Fibroblast of skin of right biceps (primary cell): Measurements from ENCODE around the gene GPR132.
"Not testable (repeated sequence)": the region's sequence is repeated elsewhere in the genome, so short reads cannot be mapped to it uniquely, and the experiment has no call there.

Experiments
- DNase-seq: peaks from one replicate; pipeline ENCODE4 v3.0.0-alpha.2; 2013

The GPR132 gene

GRCh38 chr14:105090493-105091053 lies 25.3 kb upstream of the GPR132 start:
- DNase-seq: peak; percentile 70

- no peak for DNase-seq
Observed at GRCh38 chr14:105089746-105090492, 24.7 kb upstream of the GPR132 start.

DNA sequence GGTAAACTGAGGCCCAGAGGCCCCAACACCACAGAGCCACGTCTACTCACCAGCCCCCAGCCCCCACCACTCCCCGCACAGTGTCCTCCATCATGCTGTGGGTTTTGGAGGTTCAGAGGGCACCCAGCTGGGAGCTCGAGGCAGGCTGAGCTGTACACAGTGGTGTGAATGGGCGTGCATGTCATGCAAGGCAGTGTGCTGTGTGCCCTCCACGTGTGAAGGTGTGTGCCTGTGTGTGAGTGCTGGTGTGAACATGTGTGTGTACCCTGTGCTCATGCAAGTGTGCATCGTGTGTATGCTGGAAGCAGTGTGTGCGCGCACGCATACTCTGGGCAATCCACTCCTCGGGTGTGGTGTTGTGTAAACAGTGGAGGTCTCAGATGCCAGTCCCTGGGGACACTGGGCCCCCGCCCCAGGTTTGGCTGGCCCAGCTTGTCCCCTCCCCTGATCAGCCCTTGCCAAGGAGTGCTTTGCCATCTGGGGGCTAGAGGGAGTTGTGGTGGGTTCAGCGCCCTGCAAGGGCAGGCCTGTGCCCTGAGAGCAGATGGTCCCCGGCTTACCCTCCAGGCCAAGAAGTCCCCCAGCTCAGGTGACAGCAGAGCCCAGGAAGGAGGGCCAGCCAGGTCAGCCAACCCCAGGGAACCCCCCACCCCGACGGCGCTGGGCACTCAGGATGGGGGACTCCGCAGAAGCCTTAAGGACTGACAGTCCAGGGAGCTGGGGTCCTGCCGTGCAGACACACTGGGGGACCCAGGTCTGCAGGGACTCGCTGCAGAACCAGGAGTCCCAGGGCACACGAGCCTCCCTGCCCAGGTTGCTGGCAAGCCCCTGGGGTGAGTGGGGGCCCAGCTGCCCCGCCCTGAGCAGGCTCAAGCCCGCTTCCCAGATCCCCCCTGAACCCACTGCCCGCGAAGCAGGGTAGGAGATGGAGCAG lies 23.8 kb upstream of the GPR132 start:
- DNase-seq: no peak

DNA sequence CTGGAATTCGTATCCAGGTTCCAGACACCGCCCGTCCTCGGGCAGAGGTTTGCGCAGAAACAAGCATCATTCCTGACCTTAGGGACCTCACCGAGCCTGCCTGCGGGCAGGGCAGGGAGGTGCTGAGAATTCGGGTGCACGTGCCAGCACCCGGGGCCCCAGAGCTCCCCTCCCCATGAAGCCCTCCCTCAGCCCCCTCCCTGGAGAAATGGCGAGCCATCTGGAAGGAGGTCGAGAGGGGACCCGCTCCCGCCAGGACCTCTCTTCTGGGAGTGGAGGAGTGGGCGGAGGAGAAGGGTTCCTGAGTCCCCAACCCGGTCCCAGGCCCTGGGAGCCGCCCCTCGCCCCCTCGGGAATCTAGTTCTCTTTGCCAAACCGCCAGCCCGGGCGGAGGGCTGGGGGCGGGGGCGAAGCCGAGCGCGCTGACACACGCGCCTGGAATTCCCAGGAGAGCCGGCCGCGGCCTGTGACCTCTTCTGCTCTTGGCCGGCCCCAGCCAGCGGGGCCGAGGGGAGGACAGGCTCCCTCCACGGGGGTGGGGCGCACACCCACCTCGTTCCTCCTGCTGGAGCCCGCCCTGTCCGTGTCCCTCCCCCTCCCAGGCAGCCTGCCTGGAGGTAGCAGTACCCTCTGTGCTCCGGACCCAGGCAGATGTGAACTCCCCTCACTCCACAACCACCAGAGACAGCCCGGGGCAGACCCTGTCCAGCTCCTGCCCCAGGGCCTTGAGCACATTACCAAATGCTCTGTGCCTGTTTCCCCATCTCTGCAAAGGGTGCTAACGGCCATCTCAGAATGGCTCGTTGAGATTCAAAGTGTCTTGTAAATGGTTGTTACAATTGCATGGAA lies 23.0 kb upstream of the GPR132 start:
- peak; percentile 75 for DNase-seq

DNA sequence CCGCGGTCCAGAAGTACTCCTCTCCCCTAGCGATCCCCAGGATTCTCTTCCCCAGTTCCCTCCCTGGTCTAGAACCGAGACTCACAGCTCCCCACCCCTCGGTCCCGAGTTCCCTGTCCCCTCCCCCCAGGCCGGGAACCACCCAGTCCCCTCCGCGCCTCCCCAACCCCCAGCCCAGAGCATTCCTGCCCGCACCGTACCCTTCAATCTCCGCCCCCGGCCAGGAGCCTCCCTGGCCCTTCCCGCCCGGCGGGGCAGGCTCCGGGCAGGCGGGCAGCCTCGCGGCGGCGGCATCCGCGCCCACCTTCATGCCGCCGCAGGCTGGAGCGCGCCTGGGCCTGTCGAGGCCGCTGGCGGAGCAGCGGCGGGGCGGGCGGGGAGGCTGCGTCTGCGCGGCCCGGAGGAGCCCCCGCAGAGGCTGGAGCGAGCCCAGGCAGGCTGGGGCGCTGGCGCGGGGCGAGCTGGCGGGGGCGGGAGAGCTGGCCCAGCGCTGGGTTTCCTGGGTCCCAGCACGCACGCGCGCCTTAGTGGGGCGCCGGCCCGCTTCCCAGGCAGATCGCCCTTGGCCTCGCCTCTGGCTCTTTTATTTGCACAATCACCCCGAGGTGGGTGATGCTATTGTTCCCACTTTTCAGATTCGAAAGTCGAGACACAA lies 22.2 kb upstream of the GPR132 start:
- DNase-seq: peak; percentile 68

DNA sequence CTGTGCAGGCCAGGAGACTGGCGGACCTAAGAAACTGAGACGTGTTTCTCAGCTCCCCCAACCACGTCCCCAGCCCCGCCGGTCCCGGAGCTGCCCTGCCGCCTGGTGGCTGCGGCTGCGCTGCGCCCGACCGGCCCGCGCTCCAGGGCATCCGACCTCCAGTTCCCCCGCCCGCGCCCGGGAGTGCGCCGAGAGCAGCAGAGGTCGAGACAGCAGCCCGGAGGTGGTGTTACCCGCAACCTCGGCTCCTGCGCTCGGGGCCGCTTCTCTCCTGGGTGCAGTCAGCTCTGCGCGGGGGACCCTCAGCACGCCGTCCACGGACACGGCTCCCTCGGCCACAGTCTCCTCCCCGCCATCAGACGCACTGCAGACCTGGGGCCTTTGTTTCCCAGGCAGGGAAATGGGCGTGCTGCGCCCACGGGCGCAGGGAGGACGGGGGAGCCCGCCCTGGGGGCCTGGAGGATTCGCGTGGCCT lies 21.6 kb upstream of the GPR132 start:
- peak; percentile 81 for DNase-seq

DNA sequence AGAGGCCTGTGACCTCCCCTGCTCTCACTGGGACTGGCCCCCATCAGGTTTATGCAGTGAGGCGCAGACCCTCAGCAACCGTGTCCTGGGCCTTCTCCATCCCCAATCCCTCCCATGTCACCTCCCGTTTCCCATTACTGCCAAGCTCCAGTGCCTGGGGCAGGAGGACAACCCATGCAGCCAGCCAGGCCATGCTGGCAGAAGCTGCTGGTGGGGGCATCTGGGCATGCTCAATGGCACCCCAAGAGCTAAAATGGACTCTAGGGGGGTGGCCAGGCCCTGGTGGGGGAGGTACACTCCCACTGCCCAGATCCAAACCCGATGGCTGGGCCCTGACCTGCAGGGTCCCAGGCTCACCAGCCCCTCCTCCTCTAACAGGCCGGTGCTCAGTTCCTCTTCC lies 20.5 kb upstream of the GPR132 start:
- DNase-seq: no peak

GRCh38 chr14:105084741-105085571 lies 19.7 kb upstream of the GPR132 start:
- no peak for DNase-seq

GRCh38 chr14:105083926-105084685 lies 18.9 kb upstream of the GPR132 start:
- no peak for DNase-seq

DNA sequence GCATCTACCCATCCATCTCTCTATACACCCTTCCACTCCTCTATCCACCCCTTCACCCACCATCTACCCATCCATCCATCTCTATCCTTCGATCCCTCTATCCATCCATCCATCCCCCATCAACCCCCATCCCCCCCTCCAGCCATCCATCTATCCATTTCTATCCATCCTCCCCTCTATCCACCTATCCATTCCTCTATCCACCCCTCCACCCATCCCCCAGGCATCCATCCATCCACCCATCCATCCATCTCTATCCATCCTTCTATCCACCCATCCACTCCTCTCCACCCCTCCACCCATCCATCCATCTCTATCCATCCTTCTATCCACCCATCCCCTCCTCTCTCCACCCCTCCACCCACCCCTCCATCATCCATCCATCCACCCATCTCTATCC lies 17.5 kb upstream of the GPR132 start:
- no peak for DNase-seq

- not testable (repeated sequence) for DNase-seq
Observed at GRCh38 chr14:105081473-105081872, 16.2 kb upstream of the GPR132 start.

- DNase-seq: no peak
Observed at GRCh38 chr14:105080161-105080560, 14.9 kb upstream of the GPR132 start.

DNA sequence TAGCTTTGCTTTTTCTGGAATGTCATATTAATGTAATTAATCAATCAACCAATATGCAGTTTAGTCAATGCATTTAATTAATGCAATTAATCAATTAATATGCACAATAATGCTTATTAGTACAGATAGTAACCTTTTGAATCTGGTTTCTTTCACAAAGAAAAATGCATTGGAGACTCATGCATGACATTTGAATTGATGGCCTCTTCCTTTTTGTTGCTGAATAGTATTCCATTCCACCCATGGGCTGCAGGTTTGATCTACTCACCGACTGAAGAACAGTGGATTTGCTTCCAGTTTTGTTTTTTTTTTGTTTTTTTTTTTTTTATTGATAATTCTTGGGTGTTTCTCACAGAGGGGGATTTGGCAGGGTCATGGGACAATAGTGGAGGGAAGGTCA lies 13.1 kb upstream of the GPR132 start:
- no peak for DNase-seq

- no peak for DNase-seq
Observed at GRCh38 chr14:105077649-105077995, 12.4 kb upstream of the GPR132 start.

DNA sequence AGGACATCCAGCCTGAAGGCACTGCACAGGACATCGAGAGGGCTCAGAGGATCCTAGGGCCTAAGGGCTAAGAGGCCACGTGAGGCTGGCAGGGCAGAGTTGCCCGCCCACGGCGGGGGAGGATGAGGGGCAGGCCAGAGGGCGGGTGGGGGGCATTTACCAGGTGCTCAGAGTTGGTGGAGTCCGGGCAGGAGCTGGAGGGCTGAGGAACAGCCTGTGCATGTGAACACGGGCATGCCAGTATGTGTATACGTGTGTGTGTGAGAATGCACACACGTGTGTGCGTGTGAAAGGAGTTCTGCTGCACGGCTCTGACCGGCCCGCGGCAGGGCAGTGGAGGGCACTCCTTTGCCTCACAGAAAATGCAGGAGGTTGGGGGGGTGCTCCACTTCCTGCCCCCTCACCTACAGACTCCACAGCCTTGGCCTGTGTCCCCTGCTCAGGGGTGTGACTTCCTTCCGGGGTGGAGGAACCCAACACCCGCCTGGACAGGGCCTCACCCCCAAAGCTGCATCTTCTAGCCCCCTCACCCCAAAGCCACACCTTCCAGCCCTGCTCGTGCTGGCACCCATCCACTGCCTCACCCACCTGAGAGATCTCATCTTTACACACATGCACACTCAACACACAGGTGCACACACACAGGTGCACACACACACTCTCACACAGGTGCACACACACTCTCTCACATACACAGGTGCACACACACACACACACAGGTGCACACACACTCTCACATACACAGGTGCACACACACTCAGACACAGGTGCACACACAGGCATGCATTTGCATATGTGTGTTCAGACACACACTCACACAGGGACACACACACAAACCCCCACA lies 11.8 kb upstream of the GPR132 start:
- no peak for DNase-seq

DNA sequence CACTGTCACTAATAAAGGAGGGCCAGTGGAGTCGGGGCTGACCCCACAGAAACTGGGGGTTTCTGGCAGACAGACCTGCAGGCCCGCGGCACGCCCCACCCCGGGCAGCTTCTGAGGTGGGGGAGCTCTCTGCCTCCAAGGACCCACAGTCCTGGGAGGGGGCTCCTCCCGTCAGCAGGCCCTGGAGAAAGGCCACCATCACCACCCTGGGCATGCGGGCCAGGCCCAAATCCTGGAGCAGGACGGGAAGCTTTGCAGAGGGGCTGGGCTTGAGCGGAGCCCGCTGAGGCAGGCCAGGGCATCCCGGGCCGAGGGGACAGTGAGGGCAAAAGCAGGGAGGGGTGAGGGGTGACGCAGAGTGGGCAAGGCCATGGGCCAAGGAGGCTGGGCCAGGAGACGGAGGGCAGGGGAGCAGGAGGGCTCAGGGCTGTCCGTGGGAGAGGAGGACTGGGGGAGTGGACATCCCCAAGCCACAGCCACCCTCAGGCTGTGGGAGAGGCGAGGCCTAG lies 11.1 kb upstream of the GPR132 start:
- no peak for DNase-seq

GRCh38 chr14:105075379-105076295 lies 10.4 kb upstream of the GPR132 start:
- peak; percentile 29 for DNase-seq

DNA sequence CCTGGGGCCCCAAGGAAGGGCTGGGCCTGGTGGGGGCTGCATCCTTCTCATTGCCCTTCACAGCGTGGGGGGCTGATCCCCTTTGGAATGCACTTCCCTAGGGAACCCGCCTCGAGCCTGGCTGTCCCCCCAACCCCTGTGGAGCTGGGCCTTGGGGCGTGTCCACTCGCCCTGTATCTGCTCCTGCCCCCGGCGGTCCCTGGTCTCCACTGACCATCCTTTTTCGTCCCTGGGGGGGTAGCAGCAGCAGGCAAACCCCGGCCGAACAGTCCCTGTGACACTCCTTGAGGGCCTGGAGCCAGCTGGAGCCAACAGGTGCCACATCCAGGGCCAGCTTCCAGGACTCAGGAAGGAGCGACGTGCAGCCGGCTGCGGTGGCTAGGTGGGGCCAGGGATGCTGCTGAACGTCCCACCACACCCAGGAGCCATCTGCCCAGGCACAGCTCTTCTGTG lies 9.4 kb upstream of the GPR132 start:
- DNase-seq: no peak
